Large intestine (tissue), 12 donors: ENCODE results near the gene SYTL5. TPM values are rescaled to one million over a fixed set of nuclear protein-coding genes. Genes with fewer than 3 reads are reported as not detected.

Experiments used
- DNase-seq, 2 donors: peaks; one replicate each; pipeline versions ENCODE4 v3.0.0 to v3.0.0-alpha.2; 2013
- H3K27ac ChIP-seq: one replicate; pipeline ENCODE4 v1.5.1; 2013; ENCODE audit warnings: low read length
- H3K27me3 ChIP-seq: 2 replicates; pipeline ENCODE4 v1.6.1; 2013; ENCODE audit warnings: low read length; ENCODE audit not compliant: control insufficient read depth, insufficient read depth
- H3K36me3 ChIP-seq: 2 replicates; pipeline ENCODE4 v1.6.1; 2013; ENCODE audit warnings: low read length; ENCODE audit not compliant: control insufficient read depth, insufficient read depth
- H3K4me1 ChIP-seq: one replicate; pipeline ENCODE4 v1.6.1; 2013; ENCODE audit warnings: low read length; ENCODE audit not compliant: control insufficient read depth, insufficient read depth
- H3K4me3 ChIP-seq: one replicate; pipeline ENCODE4 v1.5.1; 2013; ENCODE audit warnings: low read length
- H3K9me3 ChIP-seq: one replicate; pipeline ENCODE4 v1.6.1; 2013; ENCODE audit warnings: mild to moderate bottlenecking, low read depth, low read length, moderate library complexity; ENCODE audit not compliant: control insufficient read depth
- whole genome bisulfite sequencing: methylation state at CpG from one replicate; pipeline ENCODE4 v1.1.5; 2013; ENCODE audit warnings: low lambda C conversion rate; ENCODE audit not compliant: insufficient coverage; 5-methylcytosine and 5-hydroxymethylcytosine counted together
- long read RNA-seq, 11 donors: transcript quantifications; one replicate each; lab custom pipeline, GENCODE V29; 2026
- polyA plus RNA-seq: library from polyadenylated mRNA; unstranded; fragments of 120-200 nt; gene quantifications from one replicate; pipeline ENCODE4 v1.2.1, GENCODE V29; 2013

SYTL5 gene
- 3.6 TPM for polyA plus RNA-seq
- long read RNA-seq, donor 1 = 0 reads
- long read RNA-seq, donor 2, full-length matches to known transcripts = 1 of 1 reads
- long read RNA-seq, donor 2, partial matches to known transcripts = 0 of 1 reads
- long read RNA-seq, donor 2, other reads (novel, unspliced or antisense) = 0 of 1 reads
- long read RNA-seq, donor 3 = 0 reads
- long read RNA-seq, donor 4 = 0 reads
- long read RNA-seq, donor 5 = 0 reads
- long read RNA-seq, donor 6, full-length matches to known transcripts = 1 of 1 reads
- long read RNA-seq, donor 6, partial matches to known transcripts = 0 of 1 reads
- long read RNA-seq, donor 6, other reads (novel, unspliced or antisense) = 0 of 1 reads
- long read RNA-seq, donor 7 = 0 reads
- long read RNA-seq, donor 8 = 0 reads
- long read RNA-seq, donor 9 = 0 reads
- long read RNA-seq, donor 10 = 0 reads
- long read RNA-seq, donor 11 = 0 reads

DNA sequence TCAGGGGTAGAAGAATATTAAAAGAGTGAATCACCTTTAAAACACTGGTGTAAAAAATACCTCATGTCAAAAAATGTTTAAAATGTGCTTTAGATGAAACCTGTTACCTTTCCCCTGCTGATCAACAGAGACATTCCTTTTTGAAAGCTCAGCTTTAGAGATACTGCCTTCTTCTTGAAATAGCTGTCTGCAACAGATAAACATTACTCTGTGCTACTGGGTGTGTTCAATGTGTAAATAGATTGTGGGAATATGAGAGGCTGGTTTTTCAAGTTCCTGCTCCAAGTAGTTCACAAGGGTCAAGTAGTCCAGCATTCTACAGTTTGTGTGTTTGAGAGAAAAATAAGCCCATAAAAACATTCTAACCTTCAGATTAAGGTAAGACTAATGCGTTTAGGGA, at the start of gene SYTL5:
Gene SYTL5 (plus strand): TSS at position 263 of the 400 bp plus-strand sequence. CDS start 27,337 bp downstream, outside the sequence.
- Histone ChIP-seq H3K27ac (peak within 1 kb of the TSS; percentile 70), H3K4me1 (peaks cover 3% of the 10 kb centered on the region), H3K36me3 (no peaks in the 10 kb centered on the region), H3K9me3 (no peaks in the 10 kb centered on the region), H3K27me3 (no peaks in the 10 kb centered on the region), H3K4me3 (no peak within 1 kb of the TSS)
- peak; percentile 52 to 72 for DNase-seq
- no CpG with 5 or more reads among the region's 1 CpG for WGBS

- Histone ChIP-seq H3K36me3 (no peaks in the 10 kb centered on the region), H3K9me3 (no peaks in the 10 kb centered on the region), H3K4me3 (no peak overlapping the region), H3K27ac (peak overlapping the region; percentile 26), H3K27me3 (no peaks in the 10 kb centered on the region), H3K4me1 (peaks cover 15% of the 10 kb centered on the region)
- DNase-seq = peak in 1 of 2 donors; percentile 32
- WGBS = no CpG with 5 or more reads among the region's 7 CpGs
Observed at GRCh38 chrX:37958525-37959211, 47.7 kb upstream of the SYTL5 start.

- WGBS = no CpG with 5 or more reads among the region's 15 CpGs
- peak; percentile 18 to 64 for DNase-seq
- Histone ChIP-seq H3K4me3 (no peak overlapping the region), H3K36me3 (no peaks in the 10 kb centered on the region), H3K4me1 (peaks cover 15% of the 10 kb centered on the region), H3K9me3 (no peaks in the 10 kb centered on the region), H3K27me3 (no peaks in the 10 kb centered on the region), H3K27ac (peak overlapping the region; percentile 47)
Observed at GRCh38 chrX:37959212-37960021, 46.9 kb upstream of the SYTL5 start.

DNA sequence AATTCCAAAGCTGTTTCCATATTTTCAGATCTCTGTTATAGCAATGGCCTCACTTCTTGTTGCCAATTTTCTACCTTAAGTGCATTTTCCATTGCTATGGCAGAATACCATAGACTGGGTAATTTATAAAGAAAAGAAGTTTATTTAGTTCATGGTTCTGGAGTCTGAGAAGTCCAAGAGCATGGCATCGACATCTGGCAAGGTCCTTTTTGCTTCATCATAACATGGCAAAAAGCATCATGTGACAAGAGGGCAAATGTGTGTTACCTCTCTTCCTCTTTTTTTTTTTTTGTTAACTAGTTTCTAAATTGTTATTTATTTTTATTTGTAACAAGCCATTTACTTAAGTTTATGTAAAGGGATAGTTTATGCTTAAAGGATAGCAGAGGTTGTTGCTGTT, 45.2 kb upstream of the SYTL5 start:
- Histone ChIP-seq H3K9me3 (no peaks in the 10 kb centered on the region), H3K27ac (no peak overlapping the region), H3K27me3 (no peaks in the 10 kb centered on the region), H3K36me3 (no peaks in the 10 kb centered on the region), H3K4me1 (peaks cover 15% of the 10 kb centered on the region), H3K4me3 (no peak overlapping the region)
- no peak for DNase-seq
- no CpG with 5 or more reads among the region's 1 CpG for WGBS

DNA sequence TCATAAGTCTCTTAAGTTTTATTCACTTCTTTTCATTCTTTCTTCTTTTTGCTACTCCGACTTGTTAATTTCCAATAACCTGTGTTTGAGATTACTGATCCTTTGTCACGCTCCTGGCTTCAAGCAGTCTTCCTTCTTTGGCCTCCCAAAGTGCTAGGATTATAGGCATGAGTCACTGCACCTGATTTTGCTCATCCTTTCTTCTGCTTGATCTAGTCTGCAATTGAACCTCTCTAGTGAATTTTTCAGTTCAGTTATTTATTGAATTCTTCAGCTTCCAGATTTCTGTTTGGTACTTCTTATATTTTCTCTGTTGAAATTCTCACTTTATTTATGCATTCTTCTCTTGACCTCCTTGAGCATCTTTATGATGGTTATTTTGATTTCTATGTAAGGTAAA, 38.6 kb upstream of the SYTL5 start:
- no peak for DNase-seq
- Histone ChIP-seq H3K4me1 (no peaks in the 10 kb centered on the region), H3K27me3 (no peaks in the 10 kb centered on the region), H3K27ac (no peak overlapping the region), H3K9me3 (no peaks in the 10 kb centered on the region), H3K4me3 (no peak overlapping the region), H3K36me3 (no peaks in the 10 kb centered on the region)
- no CpG with 5 or more reads among the region's 2 CpGs for WGBS

- no peaks in the 10 kb centered on the region for H3K9me3 ChIP-seq
- peak in 1 of 2 donors; percentile 5 for DNase-seq
- no peak overlapping the region for H3K27ac ChIP-seq
- H3K4me3 ChIP-seq = no peak overlapping the region
- WGBS = no CpG with 5 or more reads among the region's 3 CpGs
- no peaks in the 10 kb centered on the region for H3K4me1 ChIP-seq
- no peaks in the 10 kb centered on the region for H3K36me3 ChIP-seq
- no peaks in the 10 kb centered on the region for H3K27me3 ChIP-seq
Observed at GRCh38 chrX:37975421-37975820, 30.9 kb upstream of the SYTL5 start.

- Histone ChIP-seq H3K4me1 (no peaks in the 10 kb centered on the region), H3K4me3 (no peak overlapping the region), H3K36me3 (no peaks in the 10 kb centered on the region), H3K27ac (no peak overlapping the region), H3K9me3 (no peaks in the 10 kb centered on the region), H3K27me3 (no peaks in the 10 kb centered on the region)
- no CpG with 5 or more reads among the region's 1 CpG for WGBS
- no peak for DNase-seq
Observed at GRCh38 chrX:37976153-37976552, 30.2 kb upstream of the SYTL5 start.

GRCh38 chrX:37984880-37985279, 21.5 kb upstream of the SYTL5 start:
- H3K4me1 ChIP-seq = peaks cover 3% of the 10 kb centered on the region
- H3K27ac ChIP-seq = no peak overlapping the region
- no peaks in the 10 kb centered on the region for H3K9me3 ChIP-seq
- DNase-seq = no peak
- no peaks in the 10 kb centered on the region for H3K36me3 ChIP-seq
- H3K4me3 ChIP-seq = no peak overlapping the region
- no peaks in the 10 kb centered on the region for H3K27me3 ChIP-seq

GRCh38 chrX:37986893-37987292, 19.5 kb upstream of the SYTL5 start:
- H3K9me3 ChIP-seq = no peaks in the 10 kb centered on the region
- no peak overlapping the region for H3K4me3 ChIP-seq
- H3K36me3 ChIP-seq = no peaks in the 10 kb centered on the region
- H3K27me3 ChIP-seq = no peaks in the 10 kb centered on the region
- no peak for DNase-seq
- H3K4me1 ChIP-seq = peaks cover 3% of the 10 kb centered on the region
- WGBS = no CpG with 5 or more reads among the region's 1 CpG
- H3K27ac ChIP-seq = no peak overlapping the region

DNA sequence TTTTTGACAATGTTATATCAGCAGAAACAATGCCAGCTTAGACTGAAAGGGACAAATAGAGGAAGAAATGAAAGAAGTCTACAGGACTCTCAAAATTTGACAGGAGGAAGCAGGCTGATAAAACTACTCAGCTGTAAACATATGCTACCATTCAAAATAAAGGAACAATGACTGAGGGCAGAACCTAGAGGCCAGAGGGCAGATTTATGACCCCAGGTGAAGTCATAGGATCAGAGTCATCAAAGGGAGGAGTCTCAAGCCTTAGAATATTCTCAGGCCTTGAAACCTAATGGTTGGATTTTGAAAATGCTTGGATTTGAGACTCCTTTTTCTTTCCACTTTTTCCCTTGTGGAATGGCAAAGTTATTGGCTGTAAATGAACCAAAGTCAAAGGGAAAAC, 17.0 kb upstream of the SYTL5 start:
- peak; percentile 12 to 56 for DNase-seq
- H3K4me3 ChIP-seq = no peak overlapping the region
- H3K27ac ChIP-seq = no peak overlapping the region
- H3K36me3 ChIP-seq = no peaks in the 10 kb centered on the region
- no peaks in the 10 kb centered on the region for H3K27me3 ChIP-seq
- no peaks in the 10 kb centered on the region for H3K9me3 ChIP-seq
- peaks cover 3% of the 10 kb centered on the region for H3K4me1 ChIP-seq
